Smooth muscle cell (in vitro differentiated cells): ENCODE data around the gene KLHL26. TPM values are rescaled to one million over a fixed set of nuclear protein-coding genes. Genes with fewer than 3 reads are reported as not detected.
A peak's percentile ranks its signal among the peaks of the same experiment; 100 is the strongest.

Experiments
- DNase-seq: peaks from one replicate; lab custom pipeline; 2025; ENCODE audit not compliant: unreplicated experiment; lab: John Stamatoyannopoulos, UW
- H2AFZ ChIP-seq: fragments of 200-600 bp; sonication (generic); 2 replicates; pipeline ENCODE4 v1.6.0; 2016; ENCODE audit warnings: antibody characterized with exemption, low read depth, mild to moderate bottlenecking
- H3F3A ChIP-seq: fragments of 200-600 bp; sonication (generic); 2 replicates; pipeline ENCODE4 v1.6.0; 2017; ENCODE audit warnings: antibody characterized with exemption, low read depth
- H3K27ac ChIP-seq: fragments of 200-600 bp; sonication (generic); 2 replicates; pipeline ENCODE4 v1.5.1; 2016; ENCODE audit warnings: low read depth, mild to moderate bottlenecking
- H3K27me3 ChIP-seq: fragments of 200-600 bp; sonication (generic); 2 replicates; pipeline ENCODE4 v1.6.1; 2016; ENCODE audit warnings: low read depth, mild to moderate bottlenecking
- H3K36me3 ChIP-seq: fragments of 200-600 bp; sonication (generic); 2 replicates; pipeline ENCODE4 v1.5.1; 2016; ENCODE audit warnings: low read depth
- H3K4me1 ChIP-seq: fragments of 200-600 bp; sonication (generic); 2 replicates; pipeline ENCODE4 v1.5.1; 2016; ENCODE audit warnings: low read depth
- H3K4me2 ChIP-seq: fragments of 200-600 bp; sonication (generic); 2 replicates; pipeline ENCODE4 v1.6.0; 2016; ENCODE audit warnings: mild to moderate bottlenecking
- H3K4me3 ChIP-seq: fragments of 200-600 bp; sonication (generic); 2 replicates; pipeline ENCODE4 v1.5.1; 2016; ENCODE audit warnings: mild to moderate bottlenecking
- H3K79me2 ChIP-seq: fragments of 200-600 bp; sonication (generic); 2 replicates; pipeline ENCODE4 v1.6.0; 2016; ENCODE audit warnings: low read depth, mild to moderate bottlenecking
- H3K9ac ChIP-seq: fragments of 200-600 bp; sonication (generic); 2 replicates; pipeline ENCODE4 v1.6.0; 2016; ENCODE audit warnings: low read depth
- H3K9me3 ChIP-seq: fragments of 200-600 bp; sonication (generic); replicated peaks from 2 replicates; pipeline ENCODE4 v1.5.1; 2016; ENCODE audit warnings: low read depth
- H4K20me1 ChIP-seq: fragments of 200-600 bp; sonication (generic); 2 replicates; pipeline ENCODE4 v1.6.0; 2016; ENCODE audit warnings: low read depth
- WGBS: methylation state at CpG from one replicate; pipeline ENCODE4 v1.1.7; 2016; ENCODE audit warnings: low lambda C conversion rate; 5-methylcytosine and 5-hydroxymethylcytosine counted together
- polyA plus RNA-seq: library from polyadenylated mRNA; unstranded; fragments of >200 nt; fragmentation: Nextera tagmentation; extraction: Ambion mirVana; gene quantifications from 2 replicates; pipeline ENCODE4 v1.2.1, GENCODE V29; 2016
- total RNA-seq: library from RNA; depleted of rRNA; stranded (reverse); fragments of >200 nt; gene quantifications from 2 replicates; pipeline ENCODE4 v1.2.3, GENCODE V29; 2014
- TF ChIP-seq, protein P1 (sequence below): fragments of 200-600 bp; sonication (generic); IDR thresholded peaks from 2 replicates; pipeline ENCODE4 v1.5.1; 2017; ENCODE audit warnings: borderline replicate concordance, mild to moderate bottlenecking, antibody characterized with exemption; ENCODE audit not compliant: insufficient read depth, poor library complexity, severe bottlenecking

KLHL26 gene
- total and polyA plus RNA-seq, 2 experiments from 2014 or later = 3.9 to 7.6 TPM

- H3K9me3 ChIP-seq = no peaks in the 10 kb centered on the region
- no peak overlapping the region for H3K4me3 ChIP-seq
- no peaks in the 10 kb centered on the region for H4K20me1 ChIP-seq
- no peaks in the 10 kb centered on the region for H3K79me2 ChIP-seq
- H3K36me3 ChIP-seq = no peaks in the 10 kb centered on the region
- H2AFZ ChIP-seq = no peak overlapping the region
- peak overlapping the region; percentile 94 for H3K4me2 ChIP-seq
- TF ChIP-seq, protein P1, sequence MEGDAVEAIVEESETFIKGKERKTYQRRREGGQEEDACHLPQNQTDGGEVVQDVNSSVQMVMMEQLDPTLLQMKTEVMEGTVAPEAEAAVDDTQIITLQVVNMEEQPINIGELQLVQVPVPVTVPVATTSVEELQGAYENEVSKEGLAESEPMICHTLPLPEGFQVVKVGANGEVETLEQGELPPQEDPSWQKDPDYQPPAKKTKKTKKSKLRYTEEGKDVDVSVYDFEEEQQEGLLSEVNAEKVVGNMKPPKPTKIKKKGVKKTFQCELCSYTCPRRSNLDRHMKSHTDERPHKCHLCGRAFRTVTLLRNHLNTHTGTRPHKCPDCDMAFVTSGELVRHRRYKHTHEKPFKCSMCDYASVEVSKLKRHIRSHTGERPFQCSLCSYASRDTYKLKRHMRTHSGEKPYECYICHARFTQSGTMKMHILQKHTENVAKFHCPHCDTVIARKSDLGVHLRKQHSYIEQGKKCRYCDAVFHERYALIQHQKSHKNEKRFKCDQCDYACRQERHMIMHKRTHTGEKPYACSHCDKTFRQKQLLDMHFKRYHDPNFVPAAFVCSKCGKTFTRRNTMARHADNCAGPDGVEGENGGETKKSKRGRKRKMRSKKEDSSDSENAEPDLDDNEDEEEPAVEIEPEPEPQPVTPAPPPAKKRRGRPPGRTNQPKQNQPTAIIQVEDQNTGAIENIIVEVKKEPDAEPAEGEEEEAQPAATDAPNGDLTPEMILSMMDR = no peak
- WGBS = 45% methylated on average over 11 of the region's 23 CpGs
- H3K4me1 ChIP-seq = peaks cover 27% of the 10 kb centered on the region
- no peak overlapping the region for H3K9ac ChIP-seq
- no peak for DNase-seq
- H3F3A ChIP-seq = no peaks in the 10 kb centered on the region
- H3K27me3 ChIP-seq = peaks cover 59% of the 10 kb centered on the region
- H3K27ac ChIP-seq = no peak overlapping the region
Measured at GRCh38 chr19:18613589-18614234, 23.1 kb upstream of the KLHL26 start.

DNA sequence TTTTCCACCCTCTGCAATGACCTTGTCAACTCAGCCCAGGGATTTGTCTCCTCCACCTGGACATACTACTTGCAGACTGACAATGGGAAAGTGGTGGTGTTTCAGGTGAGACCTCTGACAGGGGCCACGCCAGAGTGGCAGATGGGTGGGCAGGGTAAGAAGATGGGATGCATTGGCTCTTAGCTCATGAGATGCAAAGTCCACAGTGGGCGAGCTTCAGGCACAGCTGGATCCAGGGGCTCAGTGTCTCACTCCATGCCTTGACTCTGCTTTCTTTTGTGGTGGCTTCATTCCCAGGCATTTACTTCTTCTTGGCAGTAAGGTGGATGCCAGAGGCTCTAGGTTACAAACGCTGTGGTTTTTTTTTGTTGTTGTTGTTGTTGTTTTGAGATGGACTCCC lies 20.8 kb upstream of the KLHL26 start:
- TF ChIP-seq, protein P1 = no peak
- Histone ChIP-seq H3K9me3 (no peaks in the 10 kb centered on the region), H3K27me3 (peaks cover 36% of the 10 kb centered on the region), H2AFZ (no peak overlapping the region), H3K4me1 (peaks cover 18% of the 10 kb centered on the region), H3K9ac (no peak overlapping the region), H3K4me3 (no peak overlapping the region), H3K36me3 (no peaks in the 10 kb centered on the region), H3K4me2 (no peak overlapping the region), H3K79me2 (no peaks in the 10 kb centered on the region), H3F3A (no peaks in the 10 kb centered on the region), H4K20me1 (no peaks in the 10 kb centered on the region), H3K27ac (no peak overlapping the region)
- no peak for DNase-seq
- 86% methylated on average over 3 of the region's 3 CpGs for WGBS

DNA sequence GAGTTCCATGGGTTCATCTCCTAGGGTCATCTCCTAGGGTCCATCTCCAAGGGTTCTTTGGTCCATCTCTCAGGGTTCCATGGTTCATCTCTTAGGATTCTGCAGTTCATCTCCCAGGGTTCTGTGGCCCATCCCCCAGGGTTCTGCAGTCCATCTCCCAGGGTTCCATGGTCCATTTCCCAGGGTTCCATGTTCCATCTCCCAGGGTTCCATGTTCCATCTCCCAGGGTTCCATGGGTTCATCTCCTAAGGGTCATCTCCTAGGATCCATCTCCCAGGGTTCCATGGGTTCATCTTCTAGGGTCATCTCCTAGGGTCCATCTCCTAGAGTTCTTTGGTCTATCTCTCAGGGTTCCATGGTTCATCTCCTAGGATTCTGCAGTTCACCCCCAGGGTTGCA lies 19.3 kb upstream of the KLHL26 start:
- TF ChIP-seq, protein P1 = no peak

GRCh38 chr19:18618236-18618635 lies 18.6 kb upstream of the KLHL26 start:
- no peaks in the 10 kb centered on the region for H3K36me3 ChIP-seq
- peaks cover 14% of the 10 kb centered on the region for H3K27me3 ChIP-seq
- H2AFZ ChIP-seq = no peak overlapping the region
- no peak overlapping the region for H3K4me3 ChIP-seq
- TF ChIP-seq, protein P1 = no peak
- no peak overlapping the region for H3K27ac ChIP-seq
- H3K9me3 ChIP-seq = no peaks in the 10 kb centered on the region
- H3K9ac ChIP-seq = no peak overlapping the region
- H3K79me2 ChIP-seq = no peaks in the 10 kb centered on the region
- WGBS = 92% methylated on average over 13 of the region's 13 CpGs
- H4K20me1 ChIP-seq = no peaks in the 10 kb centered on the region
- H3F3A ChIP-seq = no peaks in the 10 kb centered on the region
- H3K4me2 ChIP-seq = no peak overlapping the region
- H3K4me1 ChIP-seq = no peaks in the 10 kb centered on the region
- no peak for DNase-seq

More for the DNA sequence above, 19.3 kb upstream of the KLHL26 start:
- H3K9me3 ChIP-seq = no peaks in the 10 kb centered on the region
- no peak for DNase-seq
- H3K27ac ChIP-seq = no peak overlapping the region
- H3K4me3 ChIP-seq = no peak overlapping the region
- H3K79me2 ChIP-seq = no peaks in the 10 kb centered on the region
- no peaks in the 10 kb centered on the region for H3F3A ChIP-seq
- no peaks in the 10 kb centered on the region for H3K36me3 ChIP-seq
- H3K4me2 ChIP-seq = no peak overlapping the region
- H4K20me1 ChIP-seq = no peaks in the 10 kb centered on the region
- no peak overlapping the region for H2AFZ ChIP-seq
- peaks cover 4% of the 10 kb centered on the region for H3K4me1 ChIP-seq
- peaks cover 21% of the 10 kb centered on the region for H3K27me3 ChIP-seq
- H3K9ac ChIP-seq = no peak overlapping the region
